Measurements from ENCODE around the gene EIF3I.

Gene EIF3I

GRCh38 chr1:32221980-32222755, at the start of gene EIF3I, which contains the start of gene TMEM234:
Gene EIF3I (plus strand): TSS chr1:32222407. CDS start chr1:32222442, 35 bp downstream.
Gene TMEM234 (minus strand): TSS chr1:32222353. CDS start chr1:32222322, 31 bp downstream.
- DNase-seq (ENCODE audit: low read depth), result peak; percentile 93

GRCh38 chr1:32172621-32173245, 49.5 kb upstream of the EIF3I start:
- DNase-seq (ENCODE audit: low read depth), result peak; percentile 40

GRCh38 chr1:32178380-32179192, 43.6 kb upstream of the EIF3I start:
- no peak for DNase-seq (ENCODE audit: low read depth)

GRCh38 chr1:32179193-32179442, 43.1 kb upstream of the EIF3I start:
- no peak for DNase-seq (ENCODE audit: low read depth)

GRCh38 chr1:32179443-32180185, 42.6 kb upstream of the EIF3I start, which contains the start of gene TXLNA:
Gene TXLNA (plus strand): TSS chr1:32179675. CDS start chr1:32180346, 671 bp downstream.
- peak; percentile 93 for DNase-seq (ENCODE audit: low read depth)

- DNase-seq (ENCODE audit: low read depth), result peak; percentile 79
Observed at GRCh38 chr1:32180186-32181060, 41.8 kb upstream of the EIF3I start.

GRCh38 chr1:32181065-32181464, 41.1 kb upstream of the EIF3I start:
- no peak for DNase-seq (ENCODE audit: low read depth)

GRCh38 chr1:32181563-32181962, 40.6 kb upstream of the EIF3I start:
- no peak for DNase-seq (ENCODE audit: low read depth)

- DNase-seq (ENCODE audit: low read depth), result no peak
Observed at GRCh38 chr1:32182060-32182459, 40.1 kb upstream of the EIF3I start.

- DNase-seq (ENCODE audit: low read depth), result no peak
Observed at GRCh38 chr1:32184650-32185049, 37.6 kb upstream of the EIF3I start.

GRCh38 chr1:32186077-32186476, 36.1 kb upstream of the EIF3I start:
- no peak for DNase-seq (ENCODE audit: low read depth)

- DNase-seq (ENCODE audit: low read depth), result no peak
Observed at GRCh38 chr1:32186491-32186890, 35.7 kb upstream of the EIF3I start.

GRCh38 chr1:32187850-32188249, 34.4 kb upstream of the EIF3I start:
- no peak for DNase-seq (ENCODE audit: low read depth)

- no peak for DNase-seq (ENCODE audit: low read depth)
Observed at GRCh38 chr1:32192220-32192948, 29.8 kb upstream of the EIF3I start.

GRCh38 chr1:32194984-32195383, 27.2 kb upstream of the EIF3I start:
- DNase-seq (ENCODE audit: low read depth), result no peak

- no peak for DNase-seq (ENCODE audit: low read depth)
Observed at GRCh38 chr1:32195531-32195930, 26.7 kb upstream of the EIF3I start.

GRCh38 chr1:32195972-32196823, 26.0 kb upstream of the EIF3I start:
- DNase-seq (ENCODE audit: low read depth), result peak; percentile 33

- DNase-seq (ENCODE audit: low read depth), result no peak
Observed at GRCh38 chr1:32197074-32197473, 25.1 kb upstream of the EIF3I start.

- no peak for DNase-seq (ENCODE audit: low read depth)
Observed at GRCh38 chr1:32197837-32198236, 24.4 kb upstream of the EIF3I start.
